H1 (cell line): ENCODE data around the gene TAS1R1. TPM values are rescaled to one million over a fixed set of nuclear protein-coding genes. Genes with fewer than 3 reads are reported as not detected.

Experiments used
- CTCF ChIA-PET: fragments of 300-600 bp; sonication (Branson Sonifier 250); formaldehyde crosslinking; loops from one replicate; lab custom pipeline; 2021; ENCODE audit not compliant: partially characterized antibody; lab: Charles Lee
- POLR2A ChIA-PET: fragments of 300-600 bp; sonication (Branson Sonifier 250); formaldehyde crosslinking; loops from one replicate; lab custom pipeline; 2021; ENCODE audit warnings: inconsistent platforms; ENCODE audit not compliant: partially characterized antibody; lab: Charles Lee
- DNase-seq, 2 experiments: peaks; one replicate each; pipeline versions ENCODE4 v3.0.0 to v3.0.0-alpha.2; 2010 to 2022; ENCODE audit warnings: low spot score in 2 of 2, low read depth in 1 of 2, mixed read lengths in 1 of 2
- FAIRE-seq: peaks from 2 replicates; lab custom pipeline; 2011; peaks lifted over from hg19 to GRCh38; lab: Jason Lieb, UNC
- H2AFZ ChIP-seq: 2 replicates; pipeline ENCODE4 v1.8.1; 2012; ENCODE audit warnings: low read length, inconsistent platforms
- H2AK5ac ChIP-seq: 2 replicates; pipeline ENCODE4 v1.6.1; 2013; ENCODE audit warnings: low read depth, low read length
- H2BK120ac ChIP-seq: replicated peaks from 2 replicates; pipeline ENCODE3; 2013; ENCODE audit warnings: low read depth, low read length, inconsistent platforms
- H2BK12ac ChIP-seq: 2 replicates; pipeline ENCODE4 v1.6.1; 2013; ENCODE audit warnings: low read depth, low read length
- H2BK15ac ChIP-seq: 2 replicates; pipeline ENCODE4 v1.6.1; 2013; ENCODE audit warnings: low read length
- H2BK20ac ChIP-seq: 2 replicates; pipeline ENCODE4 v1.6.1; 2013; ENCODE audit warnings: low read length
- H2BK5ac ChIP-seq: 2 replicates; pipeline ENCODE4 v1.6.1; 2013; ENCODE audit warnings: low read depth, low read length
- H3K14ac ChIP-seq: 2 replicates; pipeline ENCODE4 v1.6.1; 2013; ENCODE audit warnings: inconsistent platforms; ENCODE audit not compliant: insufficient read length
- H3K18ac ChIP-seq: 2 replicates; pipeline ENCODE4 v1.6.1; 2013; ENCODE audit warnings: low read length; ENCODE audit errors: extremely low read depth
- H3K23ac ChIP-seq: 2 replicates; pipeline ENCODE4 v1.6.1; 2013; ENCODE audit warnings: inconsistent platforms; ENCODE audit not compliant: insufficient read length
- H3K23me2 ChIP-seq: 2 replicates; pipeline ENCODE4 v1.6.1; 2013; ENCODE audit warnings: low read depth, low read length
- H3K27ac ChIP-seq: 2 replicates; pipeline ENCODE4 v1.6.1; 2011; ENCODE audit warnings: low read depth, low read length, inconsistent platforms
- H3K27me3 ChIP-seq, 4 experiments: replicated peaks in 1 of 4; 1 replicate in 1 of 4; 2 replicates in 3 of 4; pipeline versions ENCODE4 v1.6.1 to v1.8.1; 2011 to 2013; ENCODE audit warnings: low read length in 3 of 4, mild to moderate bottlenecking in 3 of 4, inconsistent platforms in 2 of 4, mixed read lengths in 2 of 4, moderate library complexity in 1 of 4; ENCODE audit not compliant: control insufficient read depth in 3 of 4, insufficient read depth in 3 of 4; ENCODE audit errors: extremely low read depth in 1 of 4
- H3K36me3 ChIP-seq, 4 experiments: 2 replicates each; pipeline versions ENCODE4 v1.6.1 to v1.8.1; 2011 to 2013; ENCODE audit warnings: mild to moderate bottlenecking in 4 of 4, low read length in 3 of 4, moderate library complexity in 2 of 4, control low read depth in 1 of 4, inconsistent platforms in 1 of 4; ENCODE audit not compliant: insufficient read depth in 4 of 4, control insufficient read depth in 2 of 4
- H3K4ac ChIP-seq: replicated peaks from 2 replicates; pipeline ENCODE3; 2013; ENCODE audit warnings: low read length, low read depth, mixed read lengths, inconsistent platforms; ENCODE audit not compliant: insufficient read length
- H3K4me1 ChIP-seq, 4 experiments: replicated peaks in 1 of 4; 1 replicate in 1 of 4; 2 replicates in 3 of 4; pipeline versions ENCODE4 v1.6.1 to v1.8.1; 2011 to 2013; ENCODE audit warnings: low read length in 3 of 4, inconsistent platforms in 2 of 4, mixed read lengths in 1 of 4; ENCODE audit not compliant: insufficient read depth in 4 of 4, control insufficient read depth in 3 of 4
- H3K4me2 ChIP-seq, 2 experiments: 2 replicates each; pipeline versions ENCODE4 v1.6.1 to v1.8.1; 2011 to 2013; ENCODE audit warnings: low read depth in 2 of 2, low read length in 2 of 2, control low read depth in 1 of 2, inconsistent platforms in 1 of 2, mild to moderate bottlenecking in 1 of 2; ENCODE audit not compliant: insufficient read depth in 1 of 2
- H3K4me3 ChIP-seq, 4 experiments: fragments of 200-600, 300-600 bp in 1 of 4; sonication (generic), shearing (Covaris generic), sonication (Bioruptor Twin) in 1 of 4; 2 replicates each; pipeline versions ENCODE4 v1.5.1 to v1.8.1; 2011 to 2016; ENCODE audit warnings: low read length in 4 of 4, low read depth in 3 of 4, control low read depth in 2 of 4, inconsistent platforms in 2 of 4, mild to moderate bottlenecking in 2 of 4, mixed read lengths in 1 of 4, moderate library complexity in 1 of 4; ENCODE audit not compliant: insufficient read depth in 2 of 4; ENCODE audit errors: extremely low read depth in 1 of 4
- H3K56ac ChIP-seq: replicated peaks from 2 replicates; pipeline ENCODE3; 2013; ENCODE audit warnings: low read depth, mild to moderate bottlenecking, mixed read lengths, low read length, inconsistent platforms; ENCODE audit not compliant: insufficient read length
- H3K79me1 ChIP-seq: 2 replicates; pipeline ENCODE4 v1.6.1; 2013; ENCODE audit warnings: low read depth, low read length, control low read depth
- H3K79me2 ChIP-seq, 2 experiments: 2 replicates each; pipeline versions ENCODE4 v1.6.1 to v1.8.1; 2012 to 2013; ENCODE audit warnings: low read length in 2 of 2, mild to moderate bottlenecking in 2 of 2, inconsistent platforms in 1 of 2; ENCODE audit not compliant: insufficient read depth in 2 of 2, control insufficient read depth in 1 of 2
- H3K9ac ChIP-seq, 4 experiments: replicated peaks in 1 of 4; 1 replicate in 1 of 4; 2 replicates in 3 of 4; pipeline versions ENCODE4 v1.6.1 to v1.8.1; 2011 to 2013; ENCODE audit warnings: low read depth in 3 of 4, low read length in 3 of 4, control low read depth in 2 of 4, mild to moderate bottlenecking in 2 of 4, moderate library complexity in 2 of 4, inconsistent platforms in 1 of 4; ENCODE audit errors: extremely low read depth in 1 of 4
- H3K9me3 ChIP-seq, 2 experiments: 2 replicates each; pipeline versions ENCODE4 v1.6.1 to v1.8.1; 2012 to 2013; ENCODE audit warnings: mild to moderate bottlenecking in 2 of 2, moderate library complexity in 2 of 2, control low read depth in 1 of 2, inconsistent platforms in 1 of 2, low read depth in 1 of 2, low read length in 1 of 2, mixed read lengths in 1 of 2; ENCODE audit not compliant: insufficient read depth in 2 of 2
- H4K20me1 ChIP-seq, 2 experiments: replicated peaks in 1 of 2; 2 replicates each; pipeline versions ENCODE3 to v1.8.1; 2011 to 2013; ENCODE audit warnings: inconsistent platforms in 2 of 2, low read length in 2 of 2, mild to moderate bottlenecking in 1 of 2; ENCODE audit not compliant: insufficient read depth in 2 of 2, control insufficient read depth in 1 of 2
- H4K5ac ChIP-seq: 2 replicates; pipeline ENCODE4 v1.6.1; 2013; ENCODE audit warnings: low read length, low read depth, mixed read lengths, inconsistent platforms; ENCODE audit not compliant: insufficient read length
- H4K8ac ChIP-seq: 2 replicates; pipeline ENCODE4 v1.8.0; 2013; ENCODE audit warnings: mild to moderate bottlenecking, moderate library complexity, low read length, inconsistent platforms; ENCODE audit not compliant: insufficient read depth; ENCODE audit errors: extremely low read depth
- H4K91ac ChIP-seq: replicated peaks from 2 replicates; pipeline ENCODE3; 2013; ENCODE audit warnings: low read length, mixed read lengths, inconsistent platforms; ENCODE audit not compliant: insufficient read length
- ATF3 ChIP-seq: IDR thresholded peaks from 2 replicates; pipeline ENCODE4 v1.6.1; 2011; ENCODE audit warnings: low read depth, mild to moderate bottlenecking, low read length; ENCODE audit not compliant: insufficient read depth
- CBX5 ChIP-seq: fragments of 300-800, 300-1000 bp; sonication (generic); IDR thresholded peaks from 2 replicates; pipeline ENCODE4 v1.7.1; 2016; ENCODE audit warnings: antibody characterized with exemption, low read length, low read depth
- CBX8 ChIP-seq: fragments of 300-800, 300-1000 bp; sonication (generic); IDR thresholded peaks from 2 replicates; pipeline ENCODE4 v1.7.1; 2016; ENCODE audit warnings: low read depth, low read length, borderline replicate concordance
- CHD1 ChIP-seq: IDR thresholded peaks from 2 replicates; pipeline ENCODE4 v1.6.1; 2012; ENCODE audit warnings: low read depth, low read length, improper control_type of control experiment
- EGR1 ChIP-seq: IDR thresholded peaks from 2 replicates; pipeline ENCODE4 v1.6.1; 2011; ENCODE audit warnings: low read depth, low read length, borderline replicate concordance
- EP300 ChIP-seq, 2 experiments: IDR thresholded peaks; 1 replicate in 1 of 2; 2 replicates in 1 of 2; pipeline ENCODE4 v1.6.1; 2011 to 2012; ENCODE audit warnings: low read depth in 2 of 2, low read length in 2 of 2, mild to moderate bottlenecking in 2 of 2, borderline replicate concordance in 1 of 2, inconsistent platforms in 1 of 2, moderate library complexity in 1 of 2
- KDM4A ChIP-seq: IDR thresholded peaks from one replicate; pipeline ENCODE4 v1.7.1; 2012; ENCODE audit warnings: low read depth, mild to moderate bottlenecking, moderate library complexity, low read length, inconsistent platforms; ENCODE audit not compliant: severe bottlenecking
- MAFK ChIP-seq: IDR thresholded peaks from 2 replicates; pipeline ENCODE4 v1.6.1; 2012; ENCODE audit warnings: low read depth, mild to moderate bottlenecking, improper control_type of control experiment, low read length
- NANOG ChIP-seq: IDR thresholded peaks from 2 replicates; pipeline ENCODE4 v1.6.1; 2011; ENCODE audit warnings: low read length, low read depth, mild to moderate bottlenecking, inconsistent platforms; ENCODE audit not compliant: insufficient read depth, poor library complexity, severe bottlenecking
- POLR2AphosphoS5 ChIP-seq: IDR thresholded peaks from 2 replicates; pipeline ENCODE4 v1.6.1; 2011; ENCODE audit warnings: low read depth, low read length
- RBBP5 ChIP-seq: IDR thresholded peaks from 2 replicates; pipeline ENCODE4 v1.7.1; 2012; ENCODE audit warnings: low read depth, mild to moderate bottlenecking, inconsistent platforms, low read length, moderate library complexity, borderline replicate concordance
- TAF7 ChIP-seq: optimal IDR thresholded peaks from 2 replicates; pipeline ENCODE3; 2011; ENCODE audit warnings: low read depth, mild to moderate bottlenecking, inconsistent platforms, low read length, moderate library complexity, borderline replicate concordance
- TCF12 ChIP-seq: IDR thresholded peaks from 2 replicates; pipeline ENCODE4 v1.6.1; 2011; ENCODE audit warnings: low read depth, mild to moderate bottlenecking, low read length
- WGBS, 2 experiments: shearing (Covaris generic) in 1 of 2; methylation state at CpG; one replicate each; pipeline versions ENCODE4 v1.1.6 to v1.1.7; 2013 to 2015; ENCODE audit warnings: low lambda C conversion rate in 2 of 2, mixed read lengths in 2 of 2, inconsistent platforms in 1 of 2, low coverage in 1 of 2, missing lambda C conversion rate in 1 of 2; ENCODE audit not compliant: insufficient replicate concordance in 2 of 2, insufficient coverage in 1 of 2, insufficient read length in 1 of 2; ENCODE audit errors: extremely low coverage in 1 of 2, missing lambda C conversion rate in 1 of 2; 5-methylcytosine and 5-hydroxymethylcytosine counted together
- polyA plus RNA-seq, 7 experiments: library from polyadenylated mRNA; depleted of rRNA in 3 of 7; stranded (reverse) in 5 of 7; unstranded in 2 of 7; fragments of >200 nt in 5 of 7; fragments of 200-250 nt in 2 of 7; gene quantifications; 1 replicate in 5 of 7; 2 replicates in 1 of 7; 4 replicates in 1 of 7; pipeline versions ENCODE4 v1.2.1 to v1.2.3, GENCODE V29; 2011 to 2013; ENCODE audit warnings: missing spikeins in 2 of 7, mixed read lengths in 2 of 7
- total RNA-seq: library from RNA; stranded (reverse); fragmentation: NEBNext Ultra II Directional; extraction: Animal tissue kit (Norgen Biotek cat#: 25700); gene quantifications from 2 replicates; pipeline ENCODE4 v1.2.1, GENCODE V29; 2021

TAS1R1 gene
- total and polyA plus RNA-seq, 2 of the 8 experiments (the other 6 are each of a cell fraction or from before 2014, with no cell fraction given) = 0.26 TPM; not detected in 1

- H3K79me2 ChIP-seq = peaks cover 0 to 4% of the 10 kb centered on the region in 2 experiments; a peak in 1 of 4 replicates
- no peak overlapping the region for H3K18ac ChIP-seq
- no peaks in the 10 kb centered on the region for H3K4me1 ChIP-seq
- ChIA-PET POLR2A (no interaction called here), CTCF (no interaction called here)
- H2BK5ac ChIP-seq = no peak overlapping the region
- no peak overlapping the region for H4K91ac ChIP-seq
- no peak overlapping the region for H3K14ac ChIP-seq
- FAIRE-seq (no peak), DNase-seq (no peak)
- no peak overlapping the region for H3K4me2 ChIP-seq
- H4K8ac ChIP-seq = no peak overlapping the region
- H3K23me2 ChIP-seq = no peaks in the 10 kb centered on the region
- no peak overlapping the region for H2BK20ac ChIP-seq
- no peak overlapping the region for H3K56ac ChIP-seq
- peaks cover 2 to 12% of the 10 kb centered on the region in 2 experiments for H4K20me1 ChIP-seq
- no peaks in the 10 kb centered on the region for H3K79me1 ChIP-seq
- H3K9me3 ChIP-seq = no peaks in the 10 kb centered on the region
- no peak overlapping the region for H2AFZ ChIP-seq
- no peak overlapping the region for H2BK12ac ChIP-seq
- no peaks in the 10 kb centered on the region for H3K27me3 ChIP-seq
- no peak overlapping the region for H3K4me3 ChIP-seq
- no peak overlapping the region for H3K27ac ChIP-seq
- H2AK5ac ChIP-seq = no peak overlapping the region; the same call in 1 of the 2 replicates
- TF ChIP-seq CHD1 (no peak), POLR2AphosphoS5 (no peak), MAFK (no peak), ATF3 (no peak), CBX5 (no peak), TAF7 (no peak), NANOG (no peak), TCF12 (no peak), EGR1 (no peak), EP300 (IDR thresholded peaks at IDR 0.05; ENCODE audit: borderline replicate concordance in 1 of 2, low read depth in 2 of 2, low read length in 2 of 2) (no peak), RBBP5 (no peak), KDM4A (no peak), CBX8 (no peak)
- no peak overlapping the region for H3K4ac ChIP-seq
- no peak overlapping the region for H2BK120ac ChIP-seq
- H2BK15ac ChIP-seq = no peak overlapping the region
- H3K23ac ChIP-seq = no peak overlapping the region
- H4K5ac ChIP-seq = no peak overlapping the region
- H3K36me3 ChIP-seq = peaks cover 25 to 64% (median 51%) of the 10 kb centered on the region in 4 experiments
- 94% methylated on average over 13 of the region's 13 CpGs; no CpG with 5 or more reads in 1 of the 2 experiments for WGBS, 2 experiments
- H3K9ac ChIP-seq = no peak overlapping the region
Measured at GRCh38 chr1:6530504-6531160, 24.5 kb upstream of the TAS1R1 start.
